GM19328 (cell line): Measurements from ENCODE around the gene PTGIS.
A peak's percentile ranks its signal among the peaks of the same experiment; 100 is the strongest.
"Not testable (repeated sequence)": the region's sequence is repeated elsewhere in the genome, so short reads cannot be mapped to it uniquely, and the experiment has no call there.

ENCODE experiments used
- ATAC-seq: cut with Tn5 transposase; IDR thresholded peaks from one replicate; pipeline ENCODE4 v1.9.1; 2021; ENCODE audit warnings: mild to moderate bottlenecking, moderate library complexity; ENCODE audit not compliant: unreplicated experiment

Gene PTGIS

GRCh38 chr20:49567421-49568277 is at the start of gene PTGIS:
TSS of gene PTGIS (minus strand) at chr20:49568137. CDS start at chr20:49568116, 21 bp downstream.
- ATAC-seq, result no peak

GRCh38 chr20:49617394-49617793 is 49.5 kb upstream of the PTGIS start:
- not testable (repeated sequence) for ATAC-seq

- no peak for ATAC-seq
Measured at GRCh38 chr20:49616154-49617007, 48.4 kb upstream of the PTGIS start.

- ATAC-seq, result no peak
Measured at GRCh38 chr20:49615401-49616153, 47.6 kb upstream of the PTGIS start.

GRCh38 chr20:49615051-49615400 is 47.1 kb upstream of the PTGIS start:
- ATAC-seq, result not testable (repeated sequence)

DNA sequence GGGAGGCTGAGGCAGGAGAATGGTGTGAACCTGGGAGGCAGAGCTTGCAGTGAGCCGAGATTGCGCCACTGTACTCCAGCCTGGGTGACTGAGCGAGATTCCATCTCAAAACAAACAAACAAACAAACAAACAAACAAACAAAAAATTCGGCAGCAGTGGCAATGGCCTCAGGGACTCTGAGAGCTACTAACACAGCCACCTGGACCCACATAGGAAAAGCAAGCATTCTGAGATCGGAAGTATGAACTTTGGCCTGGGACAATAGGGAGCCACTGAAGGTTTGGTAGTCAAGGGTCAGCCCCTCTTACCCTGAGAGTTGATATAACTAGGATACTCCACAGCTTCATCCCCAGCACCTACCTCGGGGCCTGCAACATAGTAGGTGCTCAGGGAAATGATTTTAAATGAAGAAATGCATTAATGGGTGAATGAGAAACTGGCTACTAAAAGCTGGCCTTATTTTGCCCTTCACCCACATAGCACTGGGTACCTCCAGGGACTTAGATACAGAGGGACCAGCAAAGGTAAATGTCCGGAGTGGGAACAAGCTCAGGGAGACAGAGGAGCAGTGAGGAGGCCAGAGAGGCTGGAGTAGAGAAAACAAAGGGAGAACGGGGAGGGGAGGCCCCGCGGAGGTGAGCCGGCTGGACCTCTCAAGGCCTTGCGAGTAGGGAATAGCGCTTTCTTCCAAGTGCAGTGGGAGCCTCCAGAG is 46.6 kb upstream of the PTGIS start:
- ATAC-seq, result no peak

- ATAC-seq, result no peak
Measured at GRCh38 chr20:49612127-49612738, 44.3 kb upstream of the PTGIS start.

- ATAC-seq, result not testable (repeated sequence)
Measured at GRCh38 chr20:49611539-49612126, 43.7 kb upstream of the PTGIS start.

DNA sequence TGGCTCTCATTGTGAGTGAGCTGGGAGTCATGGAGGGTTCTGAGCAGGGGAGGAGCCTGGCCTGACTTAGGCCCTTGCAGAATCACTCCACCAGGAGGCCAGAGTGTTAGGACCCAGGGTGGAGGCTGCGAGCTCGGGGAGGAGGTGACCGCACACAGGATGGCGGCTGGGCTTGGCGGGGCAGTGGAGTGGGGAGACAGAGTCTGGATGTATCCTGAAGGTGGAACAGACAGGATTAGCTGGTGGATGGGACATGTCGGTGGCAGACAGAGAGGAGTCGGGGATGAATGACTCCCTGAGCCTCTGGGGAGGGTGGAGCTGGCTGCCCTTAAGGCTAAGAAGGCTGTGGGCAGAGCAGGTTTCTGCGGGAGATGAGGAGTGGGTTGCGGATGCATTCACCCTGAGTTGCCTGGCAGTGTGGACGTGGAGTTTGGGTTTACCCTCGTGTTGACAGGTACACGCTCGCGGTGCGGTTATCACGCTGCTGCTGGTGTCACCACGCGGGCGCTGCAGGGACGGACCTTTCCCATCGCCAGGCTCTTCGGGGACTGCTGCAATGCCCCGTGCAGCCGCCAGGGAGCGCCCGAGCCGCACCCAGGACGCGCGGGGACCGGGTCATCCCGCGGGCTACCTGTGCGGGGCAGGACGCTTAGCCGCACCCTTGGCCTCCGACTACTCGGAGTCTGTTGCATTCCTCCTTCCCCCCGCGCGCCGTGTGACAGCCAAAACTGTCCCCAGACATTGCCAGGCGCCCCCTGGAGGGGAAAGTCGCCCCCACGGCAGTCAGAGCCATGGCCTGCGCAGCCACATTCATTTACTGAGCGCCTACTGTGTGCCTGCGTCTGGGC is 43.0 kb upstream of the PTGIS start:
- no peak for ATAC-seq

GRCh38 chr20:49608752-49609670 is 41.1 kb upstream of the PTGIS start:
- ATAC-seq, result peak; percentile 51

DNA sequence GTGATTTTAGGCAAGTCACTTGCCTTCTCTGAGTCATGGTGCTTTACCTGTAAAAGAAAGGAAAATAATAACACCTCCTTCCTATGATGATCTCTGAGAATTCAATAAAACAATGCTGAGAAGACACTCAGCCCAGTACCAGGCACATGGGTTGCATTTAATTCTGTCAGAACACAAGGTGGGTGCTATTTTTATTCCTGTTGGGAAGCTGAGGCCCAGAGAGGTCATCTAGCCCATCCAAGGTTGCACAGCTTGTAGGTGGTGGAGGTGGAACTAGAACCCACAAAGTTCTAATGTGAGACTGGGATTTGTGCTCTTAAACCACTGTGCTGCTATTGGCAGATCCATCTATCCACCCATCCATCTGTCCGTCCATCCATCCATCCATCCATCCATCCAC is 39.6 kb upstream of the PTGIS start:
- no peak for ATAC-seq

DNA sequence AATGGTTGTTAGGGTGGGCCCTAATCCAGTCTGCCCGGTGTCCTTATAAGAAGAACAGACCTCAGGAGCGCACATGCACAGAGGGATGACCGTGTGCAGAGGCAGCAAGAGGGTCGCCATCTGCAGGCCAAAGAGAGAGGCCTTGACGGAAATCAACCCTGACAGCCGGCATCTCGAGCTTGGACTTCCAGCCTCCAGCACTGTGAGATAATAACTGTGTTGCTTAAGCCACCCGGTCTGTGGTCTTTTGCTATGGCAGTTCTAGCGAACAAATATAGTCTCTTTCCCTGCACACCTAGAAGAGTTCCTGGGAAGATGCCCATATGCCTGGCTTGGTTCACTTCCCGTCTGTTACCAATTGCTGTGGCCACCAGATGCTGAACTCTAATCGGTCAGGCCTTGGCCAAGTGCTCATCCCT is 35.3 kb upstream of the PTGIS start:
- ATAC-seq, result no peak

- no peak for ATAC-seq
Measured at GRCh38 chr20:49602345-49603208, 34.6 kb upstream of the PTGIS start.

GRCh38 chr20:49601153-49601924 is 33.4 kb upstream of the PTGIS start:
- ATAC-seq, result no peak

DNA sequence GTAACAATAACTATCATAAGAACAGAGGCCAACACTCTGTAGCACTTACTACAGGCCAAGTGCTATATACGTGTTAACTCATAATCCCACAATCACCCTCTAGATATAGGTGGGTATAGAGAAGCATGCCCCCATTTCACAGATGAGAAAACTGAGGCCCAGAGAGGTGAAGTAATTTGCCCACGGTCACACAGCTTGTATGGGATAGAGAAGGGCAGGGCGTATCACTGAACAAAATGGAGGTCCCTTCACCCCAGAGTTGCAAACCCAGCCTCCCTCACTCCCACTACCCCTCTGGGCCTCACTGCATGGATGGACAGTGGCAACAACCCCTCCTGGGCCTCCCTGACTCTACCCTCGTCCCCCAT is 31.8 kb upstream of the PTGIS start:
- no peak for ATAC-seq

- no peak for ATAC-seq
Measured at GRCh38 chr20:49597825-49598395, 30.0 kb upstream of the PTGIS start.
